Activated T-helper 2 cell treated with anti-CD3 and anti-CD28 coated beads, Interferon-gamma antibody, Interleukin-2, Interleukin-4, amounts not matched to agents 10 μg/mL and 5 μg/mL and 100 μg/mL, durations not matched to agents 14 hours and 24 hours and 36 hours (primary cell): ENCODE results near the gene SKIDA1. TPM values are rescaled to one million over a fixed set of nuclear protein-coding genes. Genes with fewer than 3 reads are reported as not detected.

Source experiments
- DNase-seq: peaks from one replicate; pipeline ENCODE4 v3.0.0; 2021; ENCODE audit warnings: low spot score
- H3K27ac Mint-ChIP-seq: one replicate; pipeline ENCODE4 v1.8.0; 2021; ENCODE audit warnings: mixed read lengths
- H3K27me3 Mint-ChIP-seq: one replicate; pipeline ENCODE4 v1.8.0; 2021; ENCODE audit warnings: low read depth, mixed read lengths
- H3K36me3 Mint-ChIP-seq: one replicate; pipeline ENCODE4 v1.8.0; 2021; ENCODE audit warnings: low read depth, mixed read lengths
- H3K4me1 Mint-ChIP-seq: one replicate; pipeline ENCODE4 v1.8.0; 2021; ENCODE audit warnings: low read depth, mixed read lengths
- H3K4me3 Mint-ChIP-seq: one replicate; pipeline ENCODE4 v1.8.0; 2021; ENCODE audit warnings: low read depth, mild to moderate bottlenecking, moderate library complexity, mixed read lengths
- H3K9me3 Mint-ChIP-seq: one replicate; pipeline ENCODE4 v1.8.0; 2021; ENCODE audit warnings: mixed read lengths
- intact Hi-C: fragments of 100-400 bp; cut with micrococcal nuclease; formaldehyde crosslinking; loops from one replicate; pipeline ENCODE4 v1.15.1; 2023
- total RNA-seq: library from RNA; stranded (reverse); gene quantifications from 2 replicates; pipeline ENCODE4 v1.2.3, GENCODE V29; 2022

SKIDA1 gene
- total RNA-seq, 1 donor from 2014 or later, result 0.11 TPM

- Mint-ChIP-seq H3K27me3 (no peaks in the 10 kb centered on the region), H3K4me3 (no peak overlapping the region), H3K36me3 (no peaks in the 10 kb centered on the region), H3K27ac (no peak overlapping the region), H3K4me1 (no peaks in the 10 kb centered on the region), H3K9me3 (no peaks in the 10 kb centered on the region)
- intact Hi-C loops, result no loop called here
- DNase-seq, result no peak
Observed at GRCh38 chr10:21468086-21468485, 57.4 kb downstream of the SKIDA1 start.

- no peaks in the 10 kb centered on the region for H3K9me3 Mint-ChIP-seq
- intact Hi-C loops, result no loop called here
- DNase-seq, result no peak
- H3K4me3 Mint-ChIP-seq, result no peak overlapping the region
- H3K36me3 Mint-ChIP-seq, result no peaks in the 10 kb centered on the region
- no peaks in the 10 kb centered on the region for H3K4me1 Mint-ChIP-seq
- H3K27ac Mint-ChIP-seq, result no peak overlapping the region
- no peaks in the 10 kb centered on the region for H3K27me3 Mint-ChIP-seq
Observed at GRCh38 chr10:21467633-21468032, 57.8 kb downstream of the SKIDA1 start.

GRCh38 chr10:21464134-21464533 lies 61.3 kb downstream of the SKIDA1 start:
- Mint-ChIP-seq H3K4me3 (no peak overlapping the region), H3K27me3 (no peaks in the 10 kb centered on the region), H3K9me3 (no peaks in the 10 kb centered on the region), H3K4me1 (no peaks in the 10 kb centered on the region), H3K27ac (no peak overlapping the region), H3K36me3 (no peaks in the 10 kb centered on the region)
- intact Hi-C loops, result no loop called here
- DNase-seq, result no peak

Other genes starting within 250 kb of the SKIDA1 start
- 45.4 and 47.4 TPM in 2 replicates for gene MLLT10, start 8.6 kb upstream of the SKIDA1 start, total RNA-seq